ENCODE measurements around the gene PACSIN3. TPM values are rescaled to one million over a fixed set of nuclear protein-coding genes. Genes with fewer than 3 reads are reported as not detected.

PACSIN3 gene
- total and polyA plus RNA-seq, 2 of the 13 experiments (the other 11 are each of a cell fraction or from before 2014, with no cell fraction given) = 47.9 to 93.3 TPM

DNA sequence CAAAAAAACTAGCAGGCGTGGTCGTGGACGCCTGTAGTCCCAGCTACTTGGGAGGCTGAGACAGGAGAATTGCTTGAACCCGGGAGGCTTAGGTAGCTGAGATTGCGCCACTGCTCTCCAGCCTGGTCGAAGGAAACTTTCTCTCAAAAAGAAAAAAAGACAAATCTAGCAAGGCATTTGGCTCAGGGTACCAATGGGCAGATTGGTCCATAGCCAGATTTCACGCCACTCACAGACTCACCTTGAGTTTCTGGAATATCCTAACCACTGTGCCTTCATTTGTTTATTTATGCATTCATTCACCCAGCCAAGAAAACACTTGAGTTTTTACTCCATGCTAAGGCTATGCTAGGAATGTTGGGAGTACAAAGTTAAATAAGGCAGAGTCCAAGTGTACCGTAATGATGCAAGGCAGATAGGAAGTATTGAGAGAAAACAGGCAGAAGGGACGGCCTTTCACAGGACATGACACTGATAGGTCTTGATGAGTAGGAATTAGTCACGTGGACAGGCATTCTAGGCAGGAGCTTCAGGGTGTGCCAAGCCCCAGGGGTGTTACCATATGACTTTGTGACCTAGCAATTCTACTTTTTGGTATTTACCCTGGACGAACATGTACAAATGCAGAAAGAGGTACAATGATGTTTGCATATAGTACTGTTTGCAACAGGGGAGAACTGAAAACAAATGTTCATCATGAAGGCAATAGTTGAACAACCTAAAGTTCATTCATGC, 3.0 kb upstream of the PACSIN3 start (continued):
- TF ChIP-seq, protein P1, sequence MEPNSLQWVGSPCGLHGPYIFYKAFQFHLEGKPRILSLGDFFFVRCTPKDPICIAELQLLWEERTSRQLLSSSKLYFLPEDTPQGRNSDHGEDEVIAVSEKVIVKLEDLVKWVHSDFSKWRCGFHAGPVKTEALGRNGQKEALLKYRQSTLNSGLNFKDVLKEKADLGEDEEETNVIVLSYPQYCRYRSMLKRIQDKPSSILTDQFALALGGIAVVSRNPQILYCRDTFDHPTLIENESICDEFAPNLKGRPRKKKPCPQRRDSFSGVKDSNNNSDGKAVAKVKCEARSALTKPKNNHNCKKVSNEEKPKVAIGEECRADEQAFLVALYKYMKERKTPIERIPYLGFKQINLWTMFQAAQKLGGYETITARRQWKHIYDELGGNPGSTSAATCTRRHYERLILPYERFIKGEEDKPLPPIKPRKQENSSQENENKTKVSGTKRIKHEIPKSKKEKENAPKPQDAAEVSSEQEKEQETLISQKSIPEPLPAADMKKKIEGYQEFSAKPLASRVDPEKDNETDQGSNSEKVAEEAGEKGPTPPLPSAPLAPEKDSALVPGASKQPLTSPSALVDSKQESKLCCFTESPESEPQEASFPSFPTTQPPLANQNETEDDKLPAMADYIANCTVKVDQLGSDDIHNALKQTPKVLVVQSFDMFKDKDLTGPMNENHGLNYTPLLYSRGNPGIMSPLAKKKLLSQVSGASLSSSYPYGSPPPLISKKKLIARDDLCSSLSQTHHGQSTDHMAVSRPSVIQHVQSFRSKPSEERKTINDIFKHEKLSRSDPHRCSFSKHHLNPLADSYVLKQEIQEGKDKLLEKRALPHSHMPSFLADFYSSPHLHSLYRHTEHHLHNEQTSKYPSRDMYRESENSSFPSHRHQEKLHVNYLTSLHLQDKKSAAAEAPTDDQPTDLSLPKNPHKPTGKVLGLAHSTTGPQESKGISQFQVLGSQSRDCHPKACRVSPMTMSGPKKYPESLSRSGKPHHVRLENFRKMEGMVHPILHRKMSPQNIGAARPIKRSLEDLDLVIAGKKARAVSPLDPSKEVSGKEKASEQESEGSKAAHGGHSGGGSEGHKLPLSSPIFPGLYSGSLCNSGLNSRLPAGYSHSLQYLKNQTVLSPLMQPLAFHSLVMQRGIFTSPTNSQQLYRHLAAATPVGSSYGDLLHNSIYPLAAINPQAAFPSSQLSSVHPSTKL (CRISPR knock-in tag; IDR thresholded peaks at IDR 0.05) = peak; percentile 98
- no peak for TF ChIP-seq ZNF761 (CRISPR knock-in tag; conservative IDR thresholded peaks at IDR 0.05)
- peak; percentile 53; the same call in 1 of the 2 replicates for TF ChIP-seq ZNF331 (CRISPR knock-in tag; IDR thresholded peaks at IDR 0.05)
- TF ChIP-seq ZNF367 (CRISPR knock-in tag; IDR thresholded peaks at IDR 0.05; ENCODE audit: borderline replicate concordance) = no peak
- no peak for TF ChIP-seq SMAD1 (CRISPR knock-in tag; IDR thresholded peaks at IDR 0.05; ENCODE audit: borderline replicate concordance, low read depth)
- no peak for TF ChIP-seq ATM (IDR thresholded peaks at IDR 0.05; ENCODE audit: borderline replicate concordance)
- TF ChIP-seq, protein P2, sequence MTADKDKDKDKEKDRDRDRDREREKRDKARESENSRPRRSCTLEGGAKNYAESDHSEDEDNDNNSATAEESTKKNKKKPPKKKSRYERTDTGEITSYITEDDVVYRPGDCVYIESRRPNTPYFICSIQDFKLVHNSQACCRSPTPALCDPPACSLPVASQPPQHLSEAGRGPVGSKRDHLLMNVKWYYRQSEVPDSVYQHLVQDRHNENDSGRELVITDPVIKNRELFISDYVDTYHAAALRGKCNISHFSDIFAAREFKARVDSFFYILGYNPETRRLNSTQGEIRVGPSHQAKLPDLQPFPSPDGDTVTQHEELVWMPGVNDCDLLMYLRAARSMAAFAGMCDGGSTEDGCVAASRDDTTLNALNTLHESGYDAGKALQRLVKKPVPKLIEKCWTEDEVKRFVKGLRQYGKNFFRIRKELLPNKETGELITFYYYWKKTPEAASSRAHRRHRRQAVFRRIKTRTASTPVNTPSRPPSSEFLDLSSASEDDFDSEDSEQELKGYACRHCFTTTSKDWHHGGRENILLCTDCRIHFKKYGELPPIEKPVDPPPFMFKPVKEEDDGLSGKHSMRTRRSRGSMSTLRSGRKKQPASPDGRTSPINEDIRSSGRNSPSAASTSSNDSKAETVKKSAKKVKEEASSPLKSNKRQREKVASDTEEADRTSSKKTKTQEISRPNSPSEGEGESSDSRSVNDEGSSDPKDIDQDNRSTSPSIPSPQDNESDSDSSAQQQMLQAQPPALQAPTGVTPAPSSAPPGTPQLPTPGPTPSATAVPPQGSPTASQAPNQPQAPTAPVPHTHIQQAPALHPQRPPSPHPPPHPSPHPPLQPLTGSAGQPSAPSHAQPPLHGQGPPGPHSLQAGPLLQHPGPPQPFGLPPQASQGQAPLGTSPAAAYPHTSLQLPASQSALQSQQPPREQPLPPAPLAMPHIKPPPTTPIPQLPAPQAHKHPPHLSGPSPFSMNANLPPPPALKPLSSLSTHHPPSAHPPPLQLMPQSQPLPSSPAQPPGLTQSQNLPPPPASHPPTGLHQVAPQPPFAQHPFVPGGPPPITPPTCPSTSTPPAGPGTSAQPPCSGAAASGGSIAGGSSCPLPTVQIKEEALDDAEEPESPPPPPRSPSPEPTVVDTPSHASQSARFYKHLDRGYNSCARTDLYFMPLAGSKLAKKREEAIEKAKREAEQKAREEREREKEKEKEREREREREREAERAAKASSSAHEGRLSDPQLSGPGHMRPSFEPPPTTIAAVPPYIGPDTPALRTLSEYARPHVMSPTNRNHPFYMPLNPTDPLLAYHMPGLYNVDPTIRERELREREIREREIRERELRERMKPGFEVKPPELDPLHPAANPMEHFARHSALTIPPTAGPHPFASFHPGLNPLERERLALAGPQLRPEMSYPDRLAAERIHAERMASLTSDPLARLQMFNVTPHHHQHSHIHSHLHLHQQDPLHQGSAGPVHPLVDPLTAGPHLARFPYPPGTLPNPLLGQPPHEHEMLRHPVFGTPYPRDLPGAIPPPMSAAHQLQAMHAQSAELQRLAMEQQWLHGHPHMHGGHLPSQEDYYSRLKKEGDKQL (CRISPR knock-in tag; IDR thresholded peaks at IDR 0.05; ENCODE audit: low read depth) = peak; percentile 81
- TF ChIP-seq ZC3H4 (CRISPR knock-in tag; IDR thresholded peaks at IDR 0.05; ENCODE audit: borderline replicate concordance) = no peak
- TF ChIP-seq JUN (CRISPR knock-in tag; IDR thresholded peaks at IDR 0.05) = peak; percentile 95
- no peak for TF ChIP-seq PHB2 (IDR thresholded peaks at IDR 0.05; ENCODE audit: partially characterized antibody)
- TF ChIP-seq MTF2 (CRISPR knock-in tag; IDR thresholded peaks at IDR 0.05; ENCODE audit: borderline replicate concordance) = no peak
- peak; percentile 62; the same call in 1 of the 2 replicates for TF ChIP-seq HMG20B (CRISPR knock-in tag; conservative IDR thresholded peaks at IDR 0.05)
- TF ChIP-seq TCF12 (IDR thresholded peaks at IDR 0.05) = no peak
- peak; percentile 24; the same call in 1 of the 2 replicates for TF ChIP-seq TCF12 (CRISPR knock-in tag; IDR thresholded peaks at IDR 0.05)
- TF ChIP-seq FOXA1 (IDR thresholded peaks at IDR 0.05) = peak; percentile 80
- peak; percentile 94 for TF ChIP-seq FOXA1 (CRISPR knock-in tag; IDR thresholded peaks at IDR 0.05)
- no peak for TF ChIP-seq KDM5B (CRISPR knock-in tag; IDR thresholded peaks at IDR 0.05; ENCODE audit: borderline replicate concordance)
- TF ChIP-seq GFI1 (CRISPR knock-in tag; IDR thresholded peaks at IDR 0.05; ENCODE audit: borderline replicate concordance) = no peak; the same call in 1 of the 2 replicates
- TF ChIP-seq ZNF552 (CRISPR knock-in tag; IDR thresholded peaks at IDR 0.05; ENCODE audit: borderline replicate concordance) = no peak
- TF ChIP-seq ZSCAN12 (CRISPR knock-in tag; IDR thresholded peaks at IDR 0.05) = no peak
- TF ChIP-seq HOXA5 (CRISPR knock-in tag; IDR thresholded peaks at IDR 0.05) = no peak
- no peak for TF ChIP-seq ZFP36L1 (CRISPR knock-in tag; IDR thresholded peaks at IDR 0.05)
- no peak for TF ChIP-seq HES4 (CRISPR knock-in tag; IDR thresholded peaks at IDR 0.05; ENCODE audit: borderline replicate concordance)
